MM.1S (cell line): ENCODE measurements around the gene DDX31.

ENCODE experiments used
- DNase-seq: peaks from one replicate; pipeline ENCODE4 v3.0.0-alpha.2; 2015
- H2AFZ ChIP-seq: fragments of 300-600 bp; sonication (generic); 2 replicates; pipeline ENCODE4 v1.6.0; 2016; ENCODE audit warnings: antibody characterized with exemption, low read length
- H3F3A ChIP-seq: fragments of 300-600 bp; sonication (generic); 2 replicates; pipeline ENCODE4 v1.6.1; 2016; ENCODE audit warnings: mild to moderate bottlenecking, antibody characterized with exemption, low read length, moderate library complexity, mixed read lengths; ENCODE audit not compliant: insufficient read depth
- H3K27ac ChIP-seq: fragments of 300-600 bp; sonication (generic); 2 replicates; pipeline ENCODE4 v1.5.1; 2016; ENCODE audit warnings: mild to moderate bottlenecking, low read length
- H3K27me3 ChIP-seq: fragments of 300-600 bp; sonication (generic); replicated peaks from 2 replicates; pipeline ENCODE4 v1.6.0; 2016; ENCODE audit warnings: low read length; ENCODE audit not compliant: insufficient read depth
- H3K36me3 ChIP-seq: fragments of 300-600 bp; sonication (generic); replicated peaks from 2 replicates; pipeline ENCODE4 v1.6.1; 2016; ENCODE audit warnings: mild to moderate bottlenecking, low read length, mixed read lengths; ENCODE audit not compliant: insufficient read depth
- H3K4me1 ChIP-seq: fragments of 300-600 bp; sonication (generic); 2 replicates; pipeline ENCODE4 v1.6.1; 2016; ENCODE audit warnings: low read length, mixed read lengths
- H3K4me2 ChIP-seq: fragments of 300-600 bp; sonication (generic); 2 replicates; pipeline ENCODE4 v1.6.0; 2016; ENCODE audit warnings: low read depth, low read length
- H3K4me3 ChIP-seq: fragments of 300-600 bp; sonication (generic); 2 replicates; pipeline ENCODE4 v1.5.1; 2016; ENCODE audit warnings: low read length, mixed read lengths
- H3K79me2 ChIP-seq: fragments of 300-600 bp; sonication (generic); 2 replicates; pipeline ENCODE4 v1.6.1; 2016; ENCODE audit warnings: mixed run types, low read length, mixed read lengths
- H3K9ac ChIP-seq: fragments of 300-600 bp; sonication (generic); 2 replicates; pipeline ENCODE4 v1.6.1; 2016; ENCODE audit warnings: low read length, mixed read lengths
- H3K9me2 ChIP-seq: fragments of 300-600 bp; sonication (generic); replicated peaks from 2 replicates; pipeline ENCODE4 v1.6.1; 2016; ENCODE audit warnings: mild to moderate bottlenecking, low read length, mixed read lengths; ENCODE audit not compliant: insufficient read depth
- H3K9me3 ChIP-seq: fragments of 300-600 bp; sonication (generic); replicated peaks from 2 replicates; pipeline ENCODE4 v1.6.1; 2016; ENCODE audit warnings: mild to moderate bottlenecking, low read length, mixed read lengths; ENCODE audit not compliant: insufficient read depth
- H4K20me1 ChIP-seq: fragments of 300-600 bp; sonication (generic); 2 replicates; pipeline ENCODE4 v1.6.1; 2016; ENCODE audit warnings: mild to moderate bottlenecking, low read length, moderate library complexity, mixed read lengths; ENCODE audit not compliant: insufficient read depth
- CTCF ChIP-seq: fragments of 300-600 bp; sonication (generic); IDR thresholded peaks from 2 replicates; pipeline ENCODE4 v1.5.1; 2016; ENCODE audit warnings: antibody characterized with exemption, low read length, mixed read lengths
- EZH2 ChIP-seq: fragments of 300-600 bp; sonication (generic); optimal IDR thresholded peaks from 2 replicates; pipeline ENCODE3; 2017; ENCODE audit warnings: low read depth, mild to moderate bottlenecking, antibody characterized with exemption, low read length, mixed read lengths
- EZH2phosphoT487 ChIP-seq: fragments of 300-600 bp; sonication (generic); IDR thresholded peaks from 2 replicates; pipeline ENCODE4 v1.6.1; 2018; ENCODE audit warnings: antibody characterized with exemption, low read length

The DDX31 gene

DNA sequence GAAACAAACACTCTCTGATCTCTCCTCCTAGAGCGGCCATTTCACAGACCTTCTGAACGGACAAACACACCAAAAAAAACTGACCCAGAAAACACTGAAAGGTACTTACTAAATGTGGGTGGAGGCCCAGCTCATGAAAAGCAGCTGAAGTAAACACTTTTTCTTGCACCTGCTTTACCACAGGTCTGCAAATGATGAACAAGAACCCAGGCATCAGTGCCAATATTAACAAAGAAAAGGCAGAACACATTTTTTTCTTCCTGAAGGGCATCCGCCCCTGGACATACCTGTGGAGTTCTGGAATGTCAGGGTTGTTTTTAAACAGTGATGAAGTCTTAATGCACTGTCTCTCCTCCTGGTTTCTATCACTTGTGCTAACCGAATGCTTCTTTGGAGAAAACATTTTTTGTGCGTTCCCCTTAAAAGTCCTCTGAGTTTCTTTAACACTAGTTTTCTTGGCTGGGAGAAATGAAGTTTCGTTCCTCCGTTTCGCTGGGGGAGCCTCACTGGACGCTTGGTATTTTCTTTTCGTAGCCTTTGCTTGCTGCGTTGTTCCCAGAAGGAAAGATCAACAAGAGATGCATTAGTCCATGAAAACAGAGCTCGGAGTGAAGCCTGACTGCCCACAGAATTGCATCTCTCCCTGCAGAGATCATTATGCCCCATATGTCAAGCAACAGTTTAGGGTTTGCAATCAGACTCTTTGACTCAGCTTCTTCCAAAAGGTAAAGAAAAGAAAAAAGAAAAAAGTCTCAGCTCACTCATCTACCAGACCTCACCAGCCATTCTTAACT lies 7.4 kb downstream of the DDX31 start:
- Histone ChIP-seq H3K27me3 (no peaks in the 10 kb centered on the region), H2AFZ (no peak overlapping the region), H3K9me2 (no peaks in the 10 kb centered on the region), H3K36me3 (no peaks in the 10 kb centered on the region; the same call in 1 of the 2 replicates), H3K4me2 (no peak overlapping the region), H4K20me1 (no peaks in the 10 kb centered on the region), H3K9me3 (no peaks in the 10 kb centered on the region; the same call in 1 of the 2 replicates), H3K9ac (no peak overlapping the region), H3K79me2 (peaks cover 46% of the 10 kb centered on the region), H3K27ac (no peak overlapping the region), H3K4me1 (no peaks in the 10 kb centered on the region), H3F3A (no peaks in the 10 kb centered on the region), H3K4me3 (no peak overlapping the region)
- TF ChIP-seq CTCF: no peak
- no peak for TF ChIP-seq EZH2
- TF ChIP-seq EZH2phosphoT487: no peak
- DNase-seq: no peak

DNA sequence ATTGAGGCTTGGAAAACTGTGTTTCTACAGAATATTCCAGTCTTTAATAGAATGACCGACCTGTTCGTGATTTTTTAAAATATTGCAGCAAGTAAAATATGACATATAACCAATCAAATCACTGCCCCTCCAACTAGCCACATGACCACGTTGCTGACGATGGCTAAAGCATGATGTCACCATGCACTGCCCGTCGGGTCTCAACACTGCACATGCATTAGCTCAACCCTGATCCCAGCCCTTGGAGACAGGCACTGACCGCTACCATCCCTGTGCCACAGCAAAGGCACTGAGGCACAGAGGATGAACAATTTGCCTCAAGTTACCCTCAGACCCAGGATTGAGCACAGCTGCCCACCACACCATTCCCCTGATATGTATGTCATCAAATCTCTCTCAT lies 13.5 kb downstream of the DDX31 start:
- Histone ChIP-seq H3K9me2 (no peaks in the 10 kb centered on the region), H4K20me1 (no peaks in the 10 kb centered on the region), H3K27me3 (no peaks in the 10 kb centered on the region), H3K4me2 (no peak overlapping the region), H3K9me3 (no peaks in the 10 kb centered on the region; the same call in 1 of the 2 replicates), H3K27ac (no peak overlapping the region), H3K36me3 (no peaks in the 10 kb centered on the region; the same call in 1 of the 2 replicates), H3F3A (no peaks in the 10 kb centered on the region), H3K79me2 (no peaks in the 10 kb centered on the region), H3K4me3 (no peak overlapping the region), H2AFZ (no peak overlapping the region), H3K9ac (no peak overlapping the region), H3K4me1 (no peaks in the 10 kb centered on the region)
- TF ChIP-seq CTCF: no peak
- no peak for TF ChIP-seq EZH2phosphoT487
- TF ChIP-seq EZH2: no peak
- DNase-seq: no peak

- no peak overlapping the region for H3K4me2 ChIP-seq
- TF ChIP-seq EZH2 (no peak), CTCF (peak; percentile 35), EZH2phosphoT487 (no peak)
- H3K4me3 ChIP-seq: no peak overlapping the region
- H3F3A ChIP-seq: no peaks in the 10 kb centered on the region
- no peak overlapping the region for H3K9ac ChIP-seq
- no peaks in the 10 kb centered on the region for H3K9me3 ChIP-seq
- peak; percentile 27 for DNase-seq
- peaks cover 8% of the 10 kb centered on the region; the same call in 1 of the 2 replicates for H3K36me3 ChIP-seq
- no peak overlapping the region for H3K27ac ChIP-seq
- H3K79me2 ChIP-seq: no peaks in the 10 kb centered on the region
- no peaks in the 10 kb centered on the region for H3K27me3 ChIP-seq
- H2AFZ ChIP-seq: no peak overlapping the region
- H4K20me1 ChIP-seq: no peaks in the 10 kb centered on the region
- H3K9me2 ChIP-seq: no peaks in the 10 kb centered on the region
- H3K4me1 ChIP-seq: no peaks in the 10 kb centered on the region
These were observed 18.5 kb downstream of the DDX31 start for GRCh38 chr9:132651259-132651658.
